Measurements from ENCODE around the gene UBL3.

Gene UBL3

GRCh38 chr13:29753618-29754472 lies 96.6 kb downstream of the UBL3 start:
- DNase-seq: no peak

- no peak for DNase-seq
Observed at GRCh38 chr13:29752175-29752574, 98.2 kb downstream of the UBL3 start.

DNA sequence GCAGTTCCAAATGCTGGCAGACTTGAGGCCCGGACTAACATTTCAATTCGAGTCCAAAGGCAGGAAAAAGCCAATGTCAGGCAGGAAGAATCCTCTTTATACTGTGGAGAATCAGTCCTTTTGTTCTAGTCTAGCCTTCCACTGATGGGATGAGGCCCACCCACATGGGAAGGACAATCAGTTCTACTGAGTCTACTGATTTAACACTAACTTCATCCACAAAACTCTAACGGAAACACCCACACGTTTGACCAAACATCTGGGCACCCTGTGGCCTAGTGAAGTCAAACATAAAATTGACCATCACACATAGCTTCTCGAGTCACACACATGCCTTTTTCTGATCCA lies 100.3 kb downstream of the UBL3 start:
- no peak for DNase-seq

DNA sequence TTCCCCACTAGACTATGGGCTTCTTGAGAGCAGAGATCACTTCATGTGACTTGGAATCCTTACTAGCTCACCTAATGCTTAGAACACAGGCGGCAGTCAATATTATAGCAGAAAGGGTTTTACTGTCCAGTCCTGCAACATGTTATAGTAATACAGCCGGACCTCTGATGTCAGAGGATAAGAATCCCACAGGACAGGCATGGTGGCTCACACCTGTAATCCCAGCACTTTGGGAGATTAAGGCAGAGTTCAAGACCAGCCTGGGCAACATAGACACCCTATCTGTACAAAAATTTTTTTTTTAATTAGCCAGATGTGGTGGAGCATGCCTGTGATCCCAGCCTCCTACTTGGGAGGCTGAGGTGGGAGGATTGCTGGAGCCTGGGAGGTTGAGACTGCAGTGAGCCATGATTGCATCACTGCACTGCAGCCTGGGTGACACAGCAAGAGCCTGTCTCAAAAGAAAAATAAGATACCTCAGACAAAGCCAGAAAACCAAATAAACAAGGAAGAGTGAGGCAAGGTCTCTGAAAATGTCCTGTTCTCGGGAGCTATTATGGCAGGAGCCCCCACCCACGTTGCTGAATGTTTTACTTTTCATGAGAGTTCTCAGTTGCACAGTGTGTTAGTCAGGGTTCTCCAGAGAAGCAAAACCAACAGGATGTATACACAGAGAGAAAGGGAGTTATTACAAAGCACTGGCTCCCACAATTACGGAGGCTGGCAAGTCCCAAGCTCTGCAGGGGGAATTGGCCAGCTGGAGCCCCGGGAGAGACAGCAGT lies 100.8 kb downstream of the UBL3 start:
- DNase-seq: no peak

GRCh38 chr13:29748097-29748496 lies 102.3 kb downstream of the UBL3 start:
- DNase-seq: no peak

DNA sequence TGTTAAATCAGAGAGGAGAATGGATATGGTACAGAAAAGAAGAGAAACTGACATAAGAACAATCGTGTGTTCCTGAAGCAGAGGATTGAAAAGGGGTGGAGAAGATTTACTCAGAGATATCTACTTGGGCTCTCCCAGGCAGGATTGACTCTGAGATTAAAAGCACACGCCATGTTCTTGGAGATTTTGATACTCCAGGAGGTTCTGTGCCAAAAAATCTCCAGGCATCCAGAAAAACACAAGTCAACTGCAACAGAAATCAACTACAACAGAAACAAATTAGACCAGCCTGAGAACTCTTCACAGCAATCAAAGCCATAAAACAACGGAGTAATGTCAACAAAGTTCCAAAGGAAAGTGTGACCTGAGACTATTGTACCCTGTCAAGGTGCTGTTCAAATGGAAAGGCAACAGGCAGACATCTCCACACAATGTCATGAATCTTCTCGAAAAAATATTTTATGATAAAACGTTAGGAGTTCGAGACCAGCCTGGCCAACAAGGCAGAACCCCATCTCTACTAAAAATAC lies 104.2 kb downstream of the UBL3 start:
- no peak for DNase-seq

DNA sequence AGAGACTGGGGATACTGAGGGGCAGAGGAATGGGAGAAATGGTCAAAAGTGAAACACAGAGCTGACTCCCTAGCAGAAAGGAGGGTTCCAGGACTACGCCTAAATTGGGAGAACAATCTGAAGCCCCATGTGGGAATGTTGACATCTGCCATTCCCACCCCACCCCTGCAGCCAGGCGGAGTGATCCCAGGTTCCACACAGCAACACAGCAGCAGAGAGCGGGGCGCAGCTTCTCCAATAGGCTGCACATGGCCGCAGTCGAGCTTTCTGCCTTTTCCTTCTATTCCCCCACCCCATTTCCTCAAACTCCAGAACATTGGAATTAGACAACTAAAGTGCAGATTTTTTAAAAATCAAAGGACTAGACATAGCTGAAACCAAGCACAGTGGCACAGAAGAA lies 104.7 kb downstream of the UBL3 start:
- DNase-seq: no peak

- no peak for DNase-seq
Observed at GRCh38 chr13:29743201-29743786, 107.1 kb downstream of the UBL3 start.

- DNase-seq: no peak
Observed at GRCh38 chr13:29740961-29741360, 109.5 kb downstream of the UBL3 start.

DNA sequence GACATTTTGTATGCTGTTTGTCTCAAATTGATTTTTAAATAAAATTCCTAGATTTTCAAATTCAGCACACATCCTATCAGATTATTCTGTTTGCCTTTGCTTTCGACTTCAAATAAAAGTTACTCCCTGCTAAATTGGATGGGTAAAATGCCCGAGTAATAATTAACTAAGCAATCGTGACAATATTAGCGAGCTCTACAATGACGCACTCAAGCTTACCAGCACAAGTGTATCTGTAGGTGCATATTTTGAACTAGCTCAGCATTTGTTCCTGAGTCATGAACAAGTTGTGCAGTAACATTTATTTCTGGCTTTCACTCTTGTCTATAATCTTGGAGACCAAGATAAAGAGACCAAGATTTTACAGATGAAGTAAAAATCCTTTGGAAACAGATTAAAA lies 113.4 kb downstream of the UBL3 start:
- DNase-seq: no peak

GRCh38 chr13:29733147-29733611 lies 117.2 kb downstream of the UBL3 start:
- no peak for DNase-seq

DNA sequence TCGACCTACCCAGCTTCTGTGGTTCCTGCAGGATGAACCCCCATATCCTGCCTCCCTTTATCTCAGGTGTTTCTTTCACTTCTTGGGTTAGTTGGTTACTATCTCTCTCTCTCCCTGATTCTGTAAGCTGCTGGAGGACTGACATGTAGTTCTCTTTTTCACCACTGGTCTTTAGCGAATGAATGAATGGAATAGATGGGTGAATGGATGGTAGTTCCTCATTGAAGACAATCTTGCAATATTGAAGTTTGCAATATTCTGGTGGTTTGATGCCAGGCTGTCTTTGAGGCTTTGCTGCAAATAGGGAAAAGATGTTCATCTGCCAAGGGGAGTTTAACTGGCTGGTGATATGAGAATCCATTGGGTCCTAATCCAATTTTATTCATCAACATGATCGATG lies 120.2 kb downstream of the UBL3 start:
- DNase-seq: no peak

- DNase-seq: no peak
Observed at GRCh38 chr13:29722415-29722814, 128.0 kb downstream of the UBL3 start.

DNA sequence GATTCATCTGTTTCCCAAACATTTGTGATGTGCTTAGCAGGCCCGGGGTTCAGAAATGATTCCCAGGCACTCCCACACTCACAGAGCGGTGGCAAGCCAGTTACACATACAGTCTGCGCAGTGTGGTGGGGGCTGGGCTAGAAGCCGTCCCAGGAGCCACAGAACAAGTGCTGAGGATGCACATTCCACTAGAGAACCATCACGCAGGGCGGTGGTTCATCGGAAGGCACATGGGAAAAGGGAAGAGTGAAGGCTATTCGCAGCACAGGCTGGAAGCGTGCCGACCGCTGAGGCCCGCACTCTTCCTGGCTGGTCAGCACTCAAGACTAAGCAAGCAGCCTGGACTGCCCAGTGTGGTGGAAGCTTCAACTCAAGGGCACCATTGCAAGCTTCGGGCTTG lies 128.7 kb downstream of the UBL3 start:
- DNase-seq: no peak

GRCh38 chr13:29718694-29719093 lies 131.7 kb downstream of the UBL3 start:
- DNase-seq: no peak

GRCh38 chr13:29716493-29716892 lies 133.9 kb downstream of the UBL3 start:
- no peak for DNase-seq
